A549 (cell line): ENCODE measurements around the gene ARAP3.

Source experiments
- BHLHE40 ChIP-seq: IDR thresholded peaks from 2 replicates; pipeline ENCODE4 v1.6.1; 2012; ENCODE audit warnings: low read depth, low read length, inconsistent platforms
- CEBPB ChIP-seq, 2 experiments: fragments of >200 bp in 1 of 2; sonication (Bioruptor Twin) in 1 of 2; formaldehyde crosslinking in 1 of 2; IDR thresholded peaks; 2 replicates each; pipeline ENCODE4 v1.6.1; 2012 to 2016
- EP300 ChIP-seq, 2 experiments: fragments of >200 bp; sonication (Bioruptor Twin); formaldehyde crosslinking; IDR thresholded peaks; 2 replicates in 1 of 2; 3 replicates in 1 of 2; pipeline ENCODE4 v1.6.1; 2016 to 2017
- JUNB ChIP-seq: fragments of >200 bp; sonication (Bioruptor Twin); formaldehyde crosslinking; IDR thresholded peaks from 2 replicates; pipeline ENCODE4 v1.6.1; 2016
- KDM5A ChIP-seq: fragments of 200-600 bp; sonication (generic); IDR thresholded peaks from 2 replicates; pipeline ENCODE4 v1.6.1; 2016; ENCODE audit warnings: antibody characterized with exemption, mild to moderate bottlenecking
- MAZ ChIP-seq: fragments of 150-350 bp; IDR thresholded peaks from 2 replicates; pipeline ENCODE4 v1.6.1; 2014; ENCODE audit warnings: antibody characterized with exemption, low read depth, low read length, borderline replicate concordance
- NR3C1 ChIP-seq: fragments of >200 bp; sonication (Bioruptor Twin); formaldehyde crosslinking; IDR thresholded peaks from 3 replicates; pipeline ENCODE4 v1.6.1; 2017
- PHF8 ChIP-seq: fragments of 200-600 bp; sonication (generic); IDR thresholded peaks from 2 replicates; pipeline ENCODE4 v1.6.1; 2016; ENCODE audit warnings: low read depth, mild to moderate bottlenecking, antibody characterized with exemption, moderate library complexity, borderline replicate concordance
- POLR2AphosphoS2 ChIP-seq: conservative IDR thresholded peaks from 2 replicates; pipeline ENCODE4 v1.6.1; 2012; ENCODE audit warnings: low read length, improper control_type of control experiment, inconsistent platforms
- RAD21 ChIP-seq, 2 experiments: fragments of >200 bp in 1 of 2; sonication (Bioruptor Twin) in 1 of 2; formaldehyde crosslinking in 1 of 2; IDR thresholded peaks in 1 of 2; conservative IDR thresholded peaks in 1 of 2; 2 replicates in 1 of 2; 3 replicates in 1 of 2; pipeline ENCODE4 v1.6.1; 2012 to 2018; ENCODE audit warnings: inconsistent platforms in 1 of 2
- SMC3 ChIP-seq: fragments of >200 bp; sonication (Bioruptor Twin); formaldehyde crosslinking; IDR thresholded peaks from 3 replicates; pipeline ENCODE4 v1.6.1; 2018; ENCODE audit warnings: inconsistent platforms
- TF ChIP-seq, protein P1 (sequence below): fragments of >200 bp; sonication (Bioruptor Twin); formaldehyde crosslinking; IDR thresholded peaks from 3 replicates; pipeline ENCODE4 v1.5.1; 2016
- TF ChIP-seq, protein P2 (sequence below): fragments of 200-600 bp; sonication (generic); IDR thresholded peaks from 2 replicates; pipeline ENCODE4 v1.6.1; 2016; ENCODE audit warnings: antibody characterized with exemption, mild to moderate bottlenecking, moderate library complexity

DNA sequence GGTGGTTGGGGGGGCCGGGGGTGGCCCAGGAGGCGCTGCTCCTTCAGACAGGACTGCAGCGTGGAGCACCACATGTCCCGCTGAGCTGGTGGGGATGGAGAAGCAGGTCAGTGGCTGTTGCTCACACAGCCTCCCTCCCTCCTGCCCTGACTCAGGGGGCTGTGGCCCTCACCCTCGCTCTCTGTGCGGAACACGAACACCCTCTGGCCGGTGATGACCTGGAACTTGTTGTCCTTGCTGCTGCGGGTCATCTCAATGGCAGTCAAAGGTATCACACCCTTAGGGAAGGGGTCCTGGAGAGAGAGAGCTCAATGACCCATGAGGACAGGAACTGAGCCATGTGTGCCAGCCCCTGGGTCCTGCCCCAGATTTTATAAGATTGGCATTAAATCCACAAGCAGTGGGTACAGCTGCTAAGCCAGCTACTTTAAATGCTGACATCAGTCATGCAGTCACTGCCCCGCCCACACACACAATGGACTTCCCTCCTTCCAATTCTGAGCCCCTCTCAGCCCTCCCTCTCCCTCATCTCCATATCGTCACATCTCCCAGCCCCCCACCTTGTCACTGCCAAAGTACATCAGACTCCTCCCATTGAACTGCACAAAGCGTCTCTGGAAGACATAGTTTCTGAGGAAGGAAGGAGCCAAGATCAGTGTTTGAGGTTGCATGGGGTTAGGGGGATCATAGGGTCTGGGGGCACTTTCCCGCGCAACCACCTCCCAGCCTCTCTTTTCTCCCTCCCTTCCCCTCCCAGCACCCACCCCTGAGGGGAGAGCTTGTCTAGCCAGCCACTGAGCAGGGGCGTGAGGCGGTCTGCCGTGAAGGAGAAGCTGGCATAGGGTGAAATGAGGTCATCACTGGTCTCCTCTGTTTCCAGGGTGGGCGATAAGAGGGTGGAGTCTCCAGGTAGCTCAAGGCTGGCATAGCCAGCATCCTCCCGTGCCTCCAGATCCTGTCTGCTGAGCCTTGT lies 8.9 kb downstream of the ARAP3 start:
- TF ChIP-seq BHLHE40 = no peak
- no peak for TF ChIP-seq MAZ
- TF ChIP-seq SMC3 = no peak
- TF ChIP-seq, protein P1, sequence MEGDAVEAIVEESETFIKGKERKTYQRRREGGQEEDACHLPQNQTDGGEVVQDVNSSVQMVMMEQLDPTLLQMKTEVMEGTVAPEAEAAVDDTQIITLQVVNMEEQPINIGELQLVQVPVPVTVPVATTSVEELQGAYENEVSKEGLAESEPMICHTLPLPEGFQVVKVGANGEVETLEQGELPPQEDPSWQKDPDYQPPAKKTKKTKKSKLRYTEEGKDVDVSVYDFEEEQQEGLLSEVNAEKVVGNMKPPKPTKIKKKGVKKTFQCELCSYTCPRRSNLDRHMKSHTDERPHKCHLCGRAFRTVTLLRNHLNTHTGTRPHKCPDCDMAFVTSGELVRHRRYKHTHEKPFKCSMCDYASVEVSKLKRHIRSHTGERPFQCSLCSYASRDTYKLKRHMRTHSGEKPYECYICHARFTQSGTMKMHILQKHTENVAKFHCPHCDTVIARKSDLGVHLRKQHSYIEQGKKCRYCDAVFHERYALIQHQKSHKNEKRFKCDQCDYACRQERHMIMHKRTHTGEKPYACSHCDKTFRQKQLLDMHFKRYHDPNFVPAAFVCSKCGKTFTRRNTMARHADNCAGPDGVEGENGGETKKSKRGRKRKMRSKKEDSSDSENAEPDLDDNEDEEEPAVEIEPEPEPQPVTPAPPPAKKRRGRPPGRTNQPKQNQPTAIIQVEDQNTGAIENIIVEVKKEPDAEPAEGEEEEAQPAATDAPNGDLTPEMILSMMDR = no peak
- TF ChIP-seq RAD21 (conservative IDR thresholded peaks at IDR 0.05 in 1 of 2, IDR thresholded peaks at IDR 0.05 in 1 of 2) = no peak
- TF ChIP-seq EP300 (IDR thresholded peaks at IDR 0.05) = no peak
- TF ChIP-seq JUNB = no peak
- no peak for TF ChIP-seq CEBPB (IDR thresholded peaks at IDR 0.05)
- no peak for TF ChIP-seq KDM5A
- TF ChIP-seq POLR2AphosphoS2 = no peak
- no peak for TF ChIP-seq PHF8
- TF ChIP-seq NR3C1 = no peak
- TF ChIP-seq, protein P2, sequence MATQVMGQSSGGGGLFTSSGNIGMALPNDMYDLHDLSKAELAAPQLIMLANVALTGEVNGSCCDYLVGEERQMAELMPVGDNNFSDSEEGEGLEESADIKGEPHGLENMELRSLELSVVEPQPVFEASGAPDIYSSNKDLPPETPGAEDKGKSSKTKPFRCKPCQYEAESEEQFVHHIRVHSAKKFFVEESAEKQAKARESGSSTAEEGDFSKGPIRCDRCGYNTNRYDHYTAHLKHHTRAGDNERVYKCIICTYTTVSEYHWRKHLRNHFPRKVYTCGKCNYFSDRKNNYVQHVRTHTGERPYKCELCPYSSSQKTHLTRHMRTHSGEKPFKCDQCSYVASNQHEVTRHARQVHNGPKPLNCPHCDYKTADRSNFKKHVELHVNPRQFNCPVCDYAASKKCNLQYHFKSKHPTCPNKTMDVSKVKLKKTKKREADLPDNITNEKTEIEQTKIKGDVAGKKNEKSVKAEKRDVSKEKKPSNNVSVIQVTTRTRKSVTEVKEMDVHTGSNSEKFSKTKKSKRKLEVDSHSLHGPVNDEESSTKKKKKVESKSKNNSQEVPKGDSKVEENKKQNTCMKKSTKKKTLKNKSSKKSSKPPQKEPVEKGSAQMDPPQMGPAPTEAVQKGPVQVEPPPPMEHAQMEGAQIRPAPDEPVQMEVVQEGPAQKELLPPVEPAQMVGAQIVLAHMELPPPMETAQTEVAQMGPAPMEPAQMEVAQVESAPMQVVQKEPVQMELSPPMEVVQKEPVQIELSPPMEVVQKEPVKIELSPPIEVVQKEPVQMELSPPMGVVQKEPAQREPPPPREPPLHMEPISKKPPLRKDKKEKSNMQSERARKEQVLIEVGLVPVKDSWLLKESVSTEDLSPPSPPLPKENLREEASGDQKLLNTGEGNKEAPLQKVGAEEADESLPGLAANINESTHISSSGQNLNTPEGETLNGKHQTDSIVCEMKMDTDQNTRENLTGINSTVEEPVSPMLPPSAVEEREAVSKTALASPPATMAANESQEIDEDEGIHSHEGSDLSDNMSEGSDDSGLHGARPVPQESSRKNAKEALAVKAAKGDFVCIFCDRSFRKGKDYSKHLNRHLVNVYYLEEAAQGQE = no peak
